ENCODE data around the gene MARCHF10. TPM values are rescaled to one million over a fixed set of nuclear protein-coding genes. Genes with fewer than 3 reads are reported as not detected.

The MARCHF10 gene
- total and polyA plus RNA-seq, 2 of the 13 experiments (the other 11 are each of a cell fraction or from before 2014, with no cell fraction given): not detected

- H2AFZ ChIP-seq (ENCODE audit: low read length): no peak overlapping the region
- POLR2A ChIA-PET: no interaction called here
- H3K4me1 ChIP-seq (ENCODE audit: insufficient read depth, low read length): peaks cover 7% of the 10 kb centered on the region
- H3K36me3 ChIP-seq (replicated peaks in 1 of 2; ENCODE audit: control insufficient read depth in 1 of 2, insufficient read depth in 2 of 2, low read length in 2 of 2): no peaks in the 10 kb centered on the region
- H3K27me3 ChIP-seq (ENCODE audit: control insufficient read depth in 1 of 2, insufficient read depth in 2 of 2, low read length in 2 of 2): peaks cover 13 to 45% of the 10 kb centered on the region in 2 experiments
- ATAC-seq: no peak
- H4K20me1 ChIP-seq (ENCODE audit: insufficient read depth, low read length): 0 out of 2 replicates have a peak, but pooled peaks cover 7% of the 10 kb centered on the region
- in situ Hi-C loops (cut with HindIII; ENCODE audit: extremely low pct_ligation_motif_present, low pct_unique_long_range_greater_than_20kb) (no loop called here), intact Hi-C loops (cut with micrococcal nuclease; ENCODE audit: unreplicated experiment) (no loop called here)
- CTCF ChIA-PET (ENCODE audit: low intra/inter-chr PET ratio, low total read pairs): no interaction called here
- WGBS (ENCODE audit: low lambda C conversion rate): 28% methylated on average over 14 of the region's 19 CpGs
- TF ChIP-seq NFYC (CRISPR knock-in tag; IDR thresholded peaks at IDR 0.05): no peak
- TF ChIP-seq ZKSCAN1 (IDR thresholded peaks at IDR 0.05; ENCODE audit: low read length): no peak
- TF ChIP-seq KLF15 (CRISPR knock-in tag; IDR thresholded peaks at IDR 0.05; ENCODE audit: borderline replicate concordance): no peak
- TF ChIP-seq ARID2 (CRISPR knock-in tag; IDR thresholded peaks at IDR 0.05; ENCODE audit: borderline replicate concordance): no peak
- TF ChIP-seq FOXP1 (IDR thresholded peaks at IDR 0.05): no peak
- no peak for TF ChIP-seq FOXP1 (CRISPR knock-in tag; IDR thresholded peaks at IDR 0.05)
- TF ChIP-seq RARG (CRISPR knock-in tag; IDR thresholded peaks at IDR 0.05; ENCODE audit: low read depth): no peak
- TF ChIP-seq SP2 (CRISPR knock-in tag; IDR thresholded peaks at IDR 0.05): no peak
- TF ChIP-seq, protein P1, sequence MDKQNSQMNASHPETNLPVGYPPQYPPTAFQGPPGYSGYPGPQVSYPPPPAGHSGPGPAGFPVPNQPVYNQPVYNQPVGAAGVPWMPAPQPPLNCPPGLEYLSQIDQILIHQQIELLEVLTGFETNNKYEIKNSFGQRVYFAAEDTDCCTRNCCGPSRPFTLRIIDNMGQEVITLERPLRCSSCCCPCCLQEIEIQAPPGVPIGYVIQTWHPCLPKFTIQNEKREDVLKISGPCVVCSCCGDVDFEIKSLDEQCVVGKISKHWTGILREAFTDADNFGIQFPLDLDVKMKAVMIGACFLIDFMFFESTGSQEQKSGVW (CRISPR knock-in tag; IDR thresholded peaks at IDR 0.05; ENCODE audit: borderline replicate concordance): no peak
- TF ChIP-seq RBAK (CRISPR knock-in tag; IDR thresholded peaks at IDR 0.05): no peak
- no peak for TF ChIP-seq RFXAP (CRISPR knock-in tag; IDR thresholded peaks at IDR 0.05; ENCODE audit: borderline replicate concordance)
- TF ChIP-seq KLF16 (CRISPR knock-in tag; IDR thresholded peaks at IDR 0.05): no peak
- no peak overlapping the region for H3K4me2 ChIP-seq (ENCODE audit: low read depth, low read length)
- FAIRE-seq: no peak
- no peak for DNase-seq (ENCODE audit: low spot score)
- H3K79me2 ChIP-seq (ENCODE audit: insufficient read depth, low read length): no peaks in the 10 kb centered on the region
- H3K27ac ChIP-seq (ENCODE audit: extremely low read length, insufficient read depth, low read length): no peak overlapping the region
- no peaks in the 10 kb centered on the region for H3K9me3 ChIP-seq (ENCODE audit: low read length)
- no peak overlapping the region for H3K4me3 ChIP-seq (replicated peaks in 1 of 3; ENCODE audit: insufficient read depth in 1 of 3, low read depth in 2 of 3, low read length in 3 of 3)
- no TSS peak for BruUV-seq (replicated peaks)
- H3K9ac ChIP-seq (ENCODE audit: insufficient read depth, low read depth, low read length): no peak overlapping the region
Observed at GRCh38 chr17:62693616-62694409, 114.3 kb downstream of the MARCHF10 start.
